Activated naive CD4-positive, alpha-beta T cell (primary cell): ENCODE results near the gene SNX9.
"Not testable (repeated sequence)": the region's sequence is repeated elsewhere in the genome, so short reads cannot be mapped to it uniquely, and the experiment has no call there.

Source experiments
- DNase-seq, 4 experiments: peaks; one replicate each; lab custom pipeline; 2025; lab: John Stamatoyannopoulos, UW

The SNX9 gene

GRCh38 chr6:157954150-157955117, 131.4 kb downstream of the SNX9 start:
- no peak for DNase-seq

GRCh38 chr6:157955675-157956074, 132.6 kb downstream of the SNX9 start:
- no peak for DNase-seq

- no peak for DNase-seq
These were observed 133.2 kb downstream of the SNX9 start for GRCh38 chr6:157956171-157956730.

GRCh38 chr6:157959451-157960227, 136.6 kb downstream of the SNX9 start:
- DNase-seq: no peak

- no peak for DNase-seq
These were observed 138.2 kb downstream of the SNX9 start for GRCh38 chr6:157961153-157961831.

GRCh38 chr6:157961832-157962575, 139.0 kb downstream of the SNX9 start:
- no peak for DNase-seq

GRCh38 chr6:157962601-157963302, 139.7 kb downstream of the SNX9 start:
- no peak for DNase-seq

GRCh38 chr6:157964100-157964499, 141.1 kb downstream of the SNX9 start:
- DNase-seq: no peak

- DNase-seq: no peak
These were observed 142.3 kb downstream of the SNX9 start for GRCh38 chr6:157965387-157965786.

- no peak for DNase-seq
These were observed 143.5 kb downstream of the SNX9 start for GRCh38 chr6:157966589-157966977.

- no peak for DNase-seq
These were observed 144.0 kb downstream of the SNX9 start for GRCh38 chr6:157967020-157967419.

- no peak for DNase-seq
These were observed 144.4 kb downstream of the SNX9 start for GRCh38 chr6:157967486-157967885.

- DNase-seq: not testable (repeated sequence)
These were observed 149.1 kb downstream of the SNX9 start for GRCh38 chr6:157972177-157972576.

GRCh38 chr6:157974341-157974894, 151.4 kb downstream of the SNX9 start:
- DNase-seq: no peak

- no peak for DNase-seq
These were observed 151.9 kb downstream of the SNX9 start for GRCh38 chr6:157974967-157975366.

GRCh38 chr6:157975456-157975855, 152.4 kb downstream of the SNX9 start:
- DNase-seq: no peak

- no peak for DNase-seq
These were observed 153.5 kb downstream of the SNX9 start for GRCh38 chr6:157976345-157977175.

GRCh38 chr6:157977176-157977804, 154.2 kb downstream of the SNX9 start:
- DNase-seq: no peak
